ENCODE results near the gene KCNIP4. TPM values are rescaled to one million over a fixed set of nuclear protein-coding genes. Genes with fewer than 3 reads are reported as not detected.

The KCNIP4 gene
- total RNA-seq, 1 donor from 2014 or later: not detected

GRCh38 chr4:21845663-21846062, 102.9 kb downstream of the KCNIP4 start:
- DNase-seq: no peak

GRCh38 chr4:21835712-21836111, 112.9 kb downstream of the KCNIP4 start:
- peak; percentile 6 for DNase-seq

- DNase-seq: peak; percentile 77
Measured at GRCh38 chr4:21830272-21830671, 118.3 kb downstream of the KCNIP4 start.

DNA sequence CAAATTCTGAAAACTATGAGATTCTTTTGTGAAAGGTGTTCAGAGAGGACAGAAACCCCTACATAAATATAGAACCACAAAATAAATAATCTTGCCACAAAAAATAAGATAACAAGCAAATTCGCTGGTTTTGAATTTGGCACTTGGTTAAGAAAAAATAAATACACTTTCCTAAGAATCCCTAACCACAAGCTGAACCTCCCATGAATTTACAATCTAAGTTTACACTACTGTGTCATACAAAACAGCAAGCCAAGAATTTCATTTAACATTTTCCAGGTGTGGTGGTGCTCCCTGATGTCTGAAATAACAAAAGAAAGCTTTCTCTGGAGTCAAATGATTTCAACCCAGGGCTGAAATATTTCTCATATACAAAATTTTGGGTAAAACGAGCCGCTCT, 121.0 kb downstream of the KCNIP4 start:
- DNase-seq: no peak

DNA sequence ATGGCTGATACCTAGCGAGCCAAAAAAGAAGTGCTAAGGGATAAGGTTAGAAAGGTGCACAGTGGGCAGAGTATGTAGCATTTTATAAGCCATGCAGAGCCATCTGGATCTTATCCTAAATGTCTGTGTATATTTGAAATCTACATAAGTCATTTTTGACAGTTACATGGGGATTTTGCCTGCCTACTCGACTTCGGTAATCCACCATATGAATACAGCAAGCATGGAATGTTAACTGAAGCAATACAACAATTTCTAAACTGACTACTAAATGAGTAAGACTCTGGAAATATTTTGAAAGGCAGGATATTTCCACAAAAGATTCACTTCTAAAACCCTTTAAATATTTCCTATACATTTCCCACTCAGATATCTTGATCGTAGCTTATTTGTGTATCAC, 122.5 kb downstream of the KCNIP4 start:
- no peak for DNase-seq

DNA sequence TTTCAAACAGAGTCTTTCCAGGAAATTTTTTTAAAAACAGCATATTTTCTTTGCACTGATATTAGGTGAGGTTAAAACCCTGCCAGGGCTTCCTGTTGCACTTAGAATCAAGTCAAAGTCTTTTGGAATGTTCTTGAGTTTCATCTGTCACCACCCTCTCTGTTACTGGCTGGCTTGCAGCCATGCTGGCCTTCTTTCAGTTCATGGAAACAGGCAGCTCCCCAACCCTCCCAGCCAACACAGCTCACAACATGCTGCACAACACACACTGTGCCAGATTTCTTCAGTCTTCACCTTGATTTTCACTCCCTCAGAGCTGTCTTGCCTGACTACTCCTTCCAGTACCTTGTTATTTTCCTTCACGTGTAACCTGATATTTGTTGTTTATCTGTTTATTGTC, 129.5 kb downstream of the KCNIP4 start:
- peak; percentile 38 for DNase-seq

DNA sequence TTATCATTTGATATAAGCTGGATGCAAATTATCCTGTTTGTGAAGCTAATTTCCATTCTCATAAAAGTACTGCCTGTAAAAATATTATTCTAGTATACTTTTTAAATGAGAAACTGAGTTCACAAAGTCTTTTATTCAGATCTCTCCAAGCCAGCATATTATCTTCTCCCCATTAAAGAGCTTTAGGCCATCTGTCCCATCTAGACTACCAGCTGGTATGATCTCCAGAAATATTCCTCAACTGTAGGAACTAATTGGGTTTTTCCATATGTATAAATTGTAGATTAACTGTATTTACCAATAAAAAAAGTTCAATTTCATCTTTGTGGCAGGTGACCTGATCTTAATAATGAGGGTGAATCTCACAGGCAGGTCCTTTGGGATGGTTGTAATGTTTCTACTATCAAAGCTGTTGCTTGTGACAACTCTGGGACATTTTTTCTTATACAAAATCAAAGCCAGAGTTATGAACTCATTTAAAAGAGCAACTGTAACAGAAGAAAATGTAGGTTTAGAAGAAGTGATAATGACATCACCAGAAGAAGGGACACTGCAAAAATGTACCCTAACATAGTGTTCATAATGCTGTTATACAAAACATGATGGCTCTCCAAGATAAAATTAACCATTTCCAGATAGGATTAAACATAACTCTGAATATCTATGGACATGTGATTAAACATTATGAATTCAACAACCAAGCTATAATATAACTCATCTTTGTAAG, 132.8 kb downstream of the KCNIP4 start:
- no peak for DNase-seq

- peak; percentile 24 for DNase-seq
Measured at GRCh38 chr4:21811565-21811964, 137.0 kb downstream of the KCNIP4 start.

- peak; percentile 3 for DNase-seq
Measured at GRCh38 chr4:21806991-21807390, 141.6 kb downstream of the KCNIP4 start.

GRCh38 chr4:21802406-21802805, 146.2 kb downstream of the KCNIP4 start:
- DNase-seq: peak; percentile 87

DNA sequence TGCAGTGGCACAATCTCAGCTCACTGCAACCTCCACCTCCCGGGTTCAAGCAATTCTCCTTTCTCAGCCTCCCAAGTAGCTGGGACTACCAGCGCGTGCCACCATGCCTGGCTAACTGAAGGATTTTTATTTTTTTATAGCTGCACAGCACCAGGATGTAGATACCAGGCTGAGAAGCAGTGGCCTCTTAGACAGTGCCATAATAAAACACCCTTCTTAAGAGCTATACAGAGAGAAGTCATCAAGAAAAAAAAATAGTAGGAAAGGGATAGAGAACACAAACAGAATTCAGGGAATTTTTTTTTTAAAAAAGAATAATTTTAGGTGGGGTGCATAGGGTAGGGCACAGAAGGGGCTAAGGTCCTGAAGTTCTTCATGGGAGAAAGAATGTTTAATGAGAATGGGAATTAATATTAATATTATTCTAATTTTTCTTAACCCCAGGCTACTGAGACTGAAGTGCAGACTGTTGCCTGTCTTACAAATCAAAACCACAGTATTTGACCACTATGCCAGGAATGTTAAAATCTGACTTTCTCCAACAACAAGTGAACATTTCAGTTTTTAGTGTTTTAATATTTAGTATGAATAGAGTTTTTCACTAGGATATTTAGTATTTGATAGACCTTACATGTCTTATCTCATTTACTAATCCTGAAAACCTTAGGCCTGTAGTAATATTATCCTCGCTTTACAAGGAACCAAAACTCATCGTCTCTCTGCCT, 146.7 kb downstream of the KCNIP4 start:
- peak; percentile 13 for DNase-seq

DNA sequence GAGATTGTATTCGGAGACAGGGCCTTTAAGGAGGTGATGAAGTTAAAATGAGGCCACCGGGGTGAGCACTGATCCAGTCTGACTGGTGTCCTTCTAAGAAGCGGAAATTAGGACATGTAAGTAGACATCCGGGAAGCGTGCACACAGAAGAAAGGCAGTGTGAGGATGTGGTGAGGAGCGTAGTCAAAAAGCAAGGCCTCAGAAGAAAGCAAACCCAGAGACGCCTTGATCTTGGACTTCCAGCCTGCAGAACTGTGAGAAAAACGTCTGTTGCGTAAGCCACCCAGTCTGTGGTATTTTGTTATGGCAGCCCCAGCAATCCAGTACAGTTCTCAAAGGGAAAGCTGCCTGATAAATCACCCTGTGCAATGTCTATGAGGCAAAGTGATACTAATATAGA, 153.5 kb downstream of the KCNIP4 start:
- DNase-seq: no peak

GRCh38 chr4:21792736-21793135, 155.8 kb downstream of the KCNIP4 start:
- DNase-seq: no peak

DNA sequence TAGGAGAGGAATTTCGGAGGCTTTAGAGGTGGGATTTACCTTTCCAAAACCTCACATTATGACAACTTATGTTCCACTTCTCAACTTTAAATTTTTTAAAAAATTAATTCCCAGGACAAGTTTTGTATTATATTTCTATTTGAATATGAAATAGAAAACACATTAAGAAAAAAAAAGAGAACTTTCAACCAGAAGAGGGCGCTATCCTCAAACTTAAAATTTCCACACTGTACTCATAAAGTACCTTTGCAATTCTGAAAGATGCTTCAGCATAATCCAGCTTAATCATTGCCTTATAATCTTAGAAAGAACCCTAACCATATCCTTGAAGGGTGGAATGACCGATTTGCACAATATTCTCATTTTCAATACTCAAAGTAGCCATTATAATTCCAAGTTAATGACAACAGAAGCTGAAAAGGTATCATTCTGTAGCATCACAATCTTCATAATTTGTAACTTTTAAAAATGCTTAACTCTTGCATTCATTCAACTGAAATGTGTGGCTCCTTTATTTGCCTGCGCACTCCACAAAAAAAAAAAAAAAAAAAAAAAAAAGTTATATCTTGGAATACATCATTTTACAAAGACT, 158.0 kb downstream of the KCNIP4 start:
- peak; percentile 74 for DNase-seq

GRCh38 chr4:21780148-21780547, 168.4 kb downstream of the KCNIP4 start:
- DNase-seq: peak; percentile 62

- no peak for DNase-seq
Measured at GRCh38 chr4:21778702-21779101, 169.9 kb downstream of the KCNIP4 start.

- DNase-seq: no peak
Measured at GRCh38 chr4:21775703-21776102, 172.9 kb downstream of the KCNIP4 start.

GRCh38 chr4:21769404-21770147, 179.0 kb downstream of the KCNIP4 start:
- peak; percentile 89 for DNase-seq

GRCh38 chr4:21768349-21769310, 179.9 kb downstream of the KCNIP4 start:
- DNase-seq: peak; percentile 77

- peak; percentile 82 for DNase-seq
Measured at GRCh38 chr4:21765810-21766407, 182.7 kb downstream of the KCNIP4 start.

- DNase-seq: no peak
Measured at GRCh38 chr4:21763855-21764254, 184.7 kb downstream of the KCNIP4 start.

All from dermis blood vessel endothelial cell (primary cell).